GM19043 (cell line): ENCODE data around the gene TRIM65.
"Not testable (repeated sequence)": the region's sequence is repeated elsewhere in the genome, so short reads cannot be mapped to it uniquely, and the experiment has no call there.

Source experiments
- ATAC-seq: cut with Tn5 transposase; IDR thresholded peaks from one replicate; pipeline ENCODE4 v1.9.1; 2021; ENCODE audit warnings: low read depth; ENCODE audit not compliant: unreplicated experiment

The TRIM65 gene

DNA sequence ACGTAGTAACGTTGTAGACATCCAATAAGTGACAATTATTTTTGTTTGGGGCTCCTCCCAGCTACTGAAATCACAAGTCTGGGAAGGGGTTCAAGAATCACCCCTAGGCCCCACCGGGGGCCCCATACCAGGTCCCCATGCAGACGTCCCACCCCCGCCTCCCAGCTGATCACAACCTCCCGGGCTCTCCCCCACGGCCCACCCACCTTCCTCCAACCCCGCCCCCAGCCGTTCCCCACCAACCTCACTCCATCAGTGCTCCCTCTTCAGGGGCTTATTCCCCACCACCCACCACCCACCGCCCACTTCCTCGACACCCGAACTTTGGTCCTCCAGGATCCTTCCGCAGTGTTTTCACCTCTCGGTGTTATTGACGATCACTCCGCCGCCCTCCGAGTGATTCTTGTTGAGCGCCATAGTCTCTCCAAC, 41.9 kb downstream of the TRIM65 start:
- ATAC-seq = no peak

GRCh38 chr17:75854101-75854748, 42.5 kb downstream of the TRIM65 start:
- ATAC-seq = no peak

DNA sequence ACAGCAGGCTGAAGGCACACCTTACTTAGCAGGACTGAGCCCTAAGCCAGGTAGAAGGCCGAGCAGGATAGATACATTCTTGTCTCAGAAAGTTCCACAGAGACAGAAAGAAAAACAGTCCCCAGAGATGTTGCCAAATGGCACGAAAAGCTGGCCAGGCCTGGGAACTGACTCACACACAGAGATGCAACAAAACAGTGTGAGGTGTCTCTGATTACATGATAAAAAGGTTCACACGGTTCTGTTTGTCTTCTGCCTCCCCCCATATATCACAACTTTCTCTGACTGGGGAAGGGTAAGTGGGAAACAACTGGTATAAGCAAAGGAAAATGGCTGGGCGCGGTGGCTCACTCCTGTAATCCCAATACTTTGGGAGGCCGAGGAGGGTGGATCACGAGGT, 43.3 kb downstream of the TRIM65 start:
- no peak for ATAC-seq

DNA sequence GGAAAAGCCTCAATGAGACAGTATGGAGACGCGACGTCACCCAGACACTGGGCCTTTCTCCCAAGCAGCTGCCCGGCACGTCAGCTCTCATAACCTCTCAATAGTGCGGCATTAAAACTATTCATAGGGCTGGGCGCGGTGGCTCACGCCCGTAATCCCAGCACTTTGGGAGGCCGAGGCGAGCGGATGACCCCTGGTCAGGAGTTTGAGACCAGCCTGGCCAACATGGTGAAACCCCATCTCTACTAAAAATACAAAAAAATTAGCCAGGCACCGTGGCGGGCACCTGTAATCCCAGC, 45.1 kb downstream of the TRIM65 start:
- ATAC-seq = not testable (repeated sequence)

- no peak for ATAC-seq
Observed at GRCh38 chr17:75850928-75851692, 45.6 kb downstream of the TRIM65 start.

GRCh38 chr17:75849724-75850123, 47.0 kb downstream of the TRIM65 start:
- no peak for ATAC-seq

DNA sequence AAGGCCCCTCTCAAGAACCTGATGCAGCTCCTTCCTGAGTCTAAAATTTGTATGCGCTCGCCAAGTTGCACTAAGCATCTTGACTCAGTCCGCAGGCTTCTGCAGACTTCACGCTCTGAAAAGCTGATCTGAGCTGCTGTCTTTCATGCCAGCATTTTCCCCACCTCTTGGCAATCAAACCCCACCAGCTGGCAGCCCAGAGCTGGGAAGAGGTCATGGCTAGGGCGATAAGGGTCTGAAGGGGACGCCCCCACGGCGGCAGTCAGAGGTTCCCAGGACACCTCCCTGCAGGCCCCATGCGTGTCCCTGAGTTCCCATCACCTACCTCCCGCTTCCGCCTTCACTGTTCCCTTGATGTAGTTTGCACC, 47.5 kb downstream of the TRIM65 start:
- no peak for ATAC-seq

- ATAC-seq = no peak
Observed at GRCh38 chr17:75848523-75849278, 48.0 kb downstream of the TRIM65 start.

DNA sequence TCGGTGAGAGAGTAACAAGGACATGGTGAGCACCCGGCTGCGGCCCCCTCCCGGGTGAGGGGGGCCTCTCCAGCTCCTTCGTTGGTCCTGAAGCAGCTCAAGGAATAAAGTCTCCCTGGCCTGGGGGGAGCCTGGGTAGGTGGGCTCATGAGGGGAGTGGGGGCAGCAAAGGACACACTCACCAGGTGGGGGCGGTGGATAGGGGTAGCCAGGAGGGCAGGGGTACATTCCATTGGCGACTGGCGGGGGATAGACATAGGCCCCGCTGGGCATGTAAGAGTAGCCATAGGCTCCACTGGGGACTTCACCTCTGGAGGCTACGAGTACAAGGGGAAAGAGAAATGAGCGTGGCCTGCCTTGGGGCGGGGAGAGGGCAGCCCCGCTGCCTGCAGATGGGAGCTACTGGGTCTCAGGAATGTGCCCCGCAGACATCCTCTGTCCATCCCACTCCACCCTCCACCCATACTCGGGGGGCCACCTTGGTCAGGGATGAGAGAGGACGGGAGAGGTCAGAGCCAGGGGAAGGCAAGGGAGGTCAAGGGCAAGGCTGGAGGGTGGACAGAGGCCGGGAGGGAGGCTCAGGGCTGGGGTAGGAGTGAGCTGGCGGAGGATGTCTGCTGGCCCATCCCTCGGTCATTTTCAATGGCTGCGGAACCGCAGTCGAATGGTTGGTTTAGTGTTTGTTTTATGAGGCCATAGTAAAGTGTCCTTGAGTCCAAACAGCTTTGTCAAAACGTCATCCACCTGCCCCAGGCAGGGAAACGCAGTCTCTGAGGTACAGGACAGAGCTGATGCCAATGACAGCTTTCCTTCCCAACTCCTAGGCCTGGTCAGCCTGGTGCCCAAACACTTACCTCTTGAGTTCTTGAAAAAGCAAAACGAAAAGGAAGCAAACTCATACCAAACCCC, 48.9 kb downstream of the TRIM65 start:
- no peak for ATAC-seq

DNA sequence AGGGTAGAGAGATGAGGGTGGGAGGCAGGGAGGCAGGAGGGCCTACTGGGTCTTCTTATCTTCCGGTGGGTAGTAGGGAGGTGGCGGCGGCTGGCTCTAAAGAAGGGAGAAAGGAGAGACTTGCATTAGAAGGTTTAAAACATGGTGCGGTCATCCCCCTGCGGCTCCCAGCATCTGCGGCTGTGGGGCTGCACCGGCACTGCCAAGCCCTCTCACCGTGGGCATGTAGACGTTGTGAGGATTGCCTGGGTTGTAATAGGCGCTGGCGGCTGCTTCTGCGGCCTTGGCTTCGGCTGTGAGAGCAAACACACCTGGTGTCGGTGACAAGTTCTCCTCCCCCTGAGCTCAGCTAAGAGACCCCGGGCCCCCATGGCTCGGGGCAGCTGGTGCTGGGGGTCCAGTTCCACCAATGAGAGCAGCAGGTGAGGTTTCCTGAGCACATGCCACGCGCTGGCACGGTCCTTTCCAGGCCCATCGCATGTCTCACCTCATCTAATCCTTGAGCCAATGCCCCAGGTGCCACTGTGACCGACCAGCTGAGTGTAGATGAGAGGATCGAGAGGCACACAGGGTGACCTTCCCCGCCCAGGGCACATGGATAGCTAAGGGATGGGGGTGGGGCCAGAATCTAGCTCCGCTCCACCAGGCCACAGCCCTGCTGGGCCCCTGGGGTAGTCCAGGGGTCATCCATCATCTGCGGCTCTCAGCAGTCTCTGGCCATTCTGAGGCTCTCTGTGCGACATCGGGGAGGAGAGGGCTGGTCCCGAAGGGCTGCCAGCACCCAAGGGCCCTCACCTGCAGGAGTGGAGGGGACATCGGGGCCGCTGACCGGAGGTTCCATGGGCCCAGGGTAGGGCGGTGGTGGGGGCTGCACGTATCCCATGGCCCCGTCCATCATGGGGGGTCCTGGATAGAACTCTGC, 49.8 kb downstream of the TRIM65 start:
- ATAC-seq = no peak

DNA sequence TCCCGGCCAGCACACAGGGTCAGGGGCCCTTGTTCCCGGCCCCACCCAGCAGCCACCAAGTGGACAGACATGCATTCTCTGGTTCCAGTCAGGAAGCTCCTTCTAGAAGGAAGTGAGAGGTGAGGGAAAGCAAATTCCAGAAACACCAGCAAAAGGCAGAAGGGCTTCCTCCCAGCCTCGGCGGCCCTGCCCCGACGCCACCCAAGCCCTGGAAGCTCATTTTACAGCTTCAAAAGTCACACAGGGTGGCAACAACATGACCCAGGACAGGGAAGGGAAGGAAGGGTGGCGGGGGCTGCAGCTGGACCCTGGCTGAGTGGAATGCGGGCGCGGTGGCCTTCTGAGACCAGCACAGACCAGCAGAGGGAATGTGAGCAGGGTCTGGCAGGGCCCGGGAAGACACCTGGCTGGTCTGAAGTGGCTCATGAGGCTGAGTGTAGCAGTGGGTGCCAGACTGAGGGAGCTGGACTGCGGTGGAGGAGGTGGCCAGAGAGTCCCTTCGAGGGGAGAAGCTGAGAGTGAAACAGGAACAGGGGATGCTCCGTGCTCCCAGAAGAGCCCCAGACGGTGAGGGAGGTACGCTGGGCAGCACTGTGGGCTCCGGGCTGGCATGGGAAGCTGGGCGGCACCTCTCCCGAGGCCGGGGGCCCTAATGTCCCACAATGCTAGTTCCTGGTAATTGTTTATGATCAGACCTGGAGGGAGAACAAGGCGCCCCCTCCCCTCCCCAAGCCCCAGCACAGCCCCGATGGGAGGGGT, 50.6 kb downstream of the TRIM65 start:
- ATAC-seq = no peak

GRCh38 chr17:75845058-75845711, 51.6 kb downstream of the TRIM65 start:
- ATAC-seq = peak; percentile 66

DNA sequence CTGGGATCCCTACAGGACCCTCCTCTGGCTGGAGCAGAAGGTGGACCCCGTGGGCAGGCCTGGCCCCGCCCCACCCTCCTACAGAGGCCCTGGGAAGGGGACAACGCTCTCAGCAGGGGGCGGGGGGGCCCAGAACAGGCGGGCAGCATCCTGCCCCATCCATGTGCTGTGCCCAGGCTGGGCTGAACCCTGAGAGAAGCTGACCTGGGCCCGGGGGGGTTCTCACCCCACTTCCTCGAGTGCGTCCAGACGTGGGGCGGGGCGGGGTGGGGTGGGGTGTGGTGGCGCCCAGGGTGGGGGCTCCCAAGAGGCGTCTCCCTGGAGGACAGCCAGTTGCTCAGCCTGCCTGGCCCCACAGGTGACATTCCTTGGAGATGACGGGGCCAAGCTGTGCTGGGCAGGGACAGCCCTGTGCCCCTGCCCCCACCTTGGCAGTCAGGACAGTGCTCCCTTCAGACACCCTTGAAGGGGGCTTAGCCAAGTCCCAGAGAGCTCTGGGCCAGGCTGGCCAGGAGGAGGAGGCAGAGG, 52.2 kb downstream of the TRIM65 start:
- no peak for ATAC-seq

GRCh38 chr17:75843577-75844529, 52.9 kb downstream of the TRIM65 start, which contains the start of gene UNC13D:
UNC13D (minus strand) TSS chr17:75844404; CDS start chr17:75844337, 67 bp downstream.
- ATAC-seq = no peak

DNA sequence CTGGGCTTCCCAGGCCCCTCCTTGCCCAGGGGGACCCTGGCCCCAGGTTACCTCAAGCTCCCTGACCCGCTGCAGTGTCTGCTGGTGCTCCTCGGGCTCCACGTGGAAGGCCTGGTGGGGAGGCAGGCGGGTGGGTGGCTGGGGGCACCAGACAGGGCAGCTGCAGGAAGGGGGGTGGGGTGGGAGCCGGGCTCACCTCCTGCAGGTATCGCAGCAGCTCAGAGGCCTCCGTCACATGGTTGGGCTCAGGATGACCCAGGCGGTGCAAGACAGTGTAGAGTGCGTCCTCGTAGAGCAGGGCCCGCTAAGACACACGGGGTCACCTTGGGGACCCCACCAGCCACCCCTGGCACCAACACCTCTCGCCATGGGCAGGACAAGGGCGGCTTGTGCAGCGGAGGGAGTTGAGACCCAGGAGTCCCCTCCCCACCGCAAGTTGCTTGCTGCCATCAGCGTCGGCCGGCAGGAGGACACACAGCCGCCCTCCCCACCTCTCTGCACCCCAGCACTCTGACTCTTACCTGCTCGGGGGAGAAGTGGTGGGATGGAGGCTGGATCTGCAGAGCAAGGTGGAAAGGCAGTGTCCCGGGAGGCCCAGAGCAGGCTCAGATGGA, 53.7 kb downstream of the TRIM65 start:
- no peak for ATAC-seq

- no peak for ATAC-seq
Observed at GRCh38 chr17:75842411-75842810, 54.3 kb downstream of the TRIM65 start.

- ATAC-seq = no peak
Observed at GRCh38 chr17:75840799-75841164, 56.0 kb downstream of the TRIM65 start.
